Measurements from ENCODE around the gene GRM8.

GRM8 gene

DNA sequence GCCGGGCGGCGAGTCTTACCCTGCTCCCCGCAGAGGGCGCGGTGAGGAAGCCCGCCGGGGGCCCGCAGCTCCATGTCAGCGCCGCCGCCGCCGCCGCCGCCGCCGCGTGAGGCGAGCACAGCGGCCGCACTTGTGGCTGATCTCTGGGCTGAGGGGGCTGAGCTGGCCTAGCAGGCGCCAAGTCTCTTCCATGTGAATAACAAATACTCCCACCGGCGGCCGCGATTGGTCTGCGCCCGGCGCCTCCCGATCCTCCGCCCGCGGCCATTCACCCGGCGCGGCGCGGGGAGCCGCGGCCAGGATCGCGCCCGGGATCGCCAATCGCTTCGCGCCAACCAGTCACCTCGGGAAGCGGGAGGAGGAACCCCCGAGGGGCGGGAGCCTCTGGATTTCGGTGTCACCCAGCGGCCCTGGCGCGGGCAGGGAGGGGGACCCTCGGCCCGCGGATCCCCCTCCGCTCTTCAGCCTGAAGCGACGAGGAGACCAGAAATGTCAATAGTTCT is at the start of gene GRM8:
TSS of gene GRM8 (minus strand) at position 164 of the 503 bp plus-strand sequence.
- peak; percentile 87 for DNase-seq (ENCODE audit: low spot score)

DNA sequence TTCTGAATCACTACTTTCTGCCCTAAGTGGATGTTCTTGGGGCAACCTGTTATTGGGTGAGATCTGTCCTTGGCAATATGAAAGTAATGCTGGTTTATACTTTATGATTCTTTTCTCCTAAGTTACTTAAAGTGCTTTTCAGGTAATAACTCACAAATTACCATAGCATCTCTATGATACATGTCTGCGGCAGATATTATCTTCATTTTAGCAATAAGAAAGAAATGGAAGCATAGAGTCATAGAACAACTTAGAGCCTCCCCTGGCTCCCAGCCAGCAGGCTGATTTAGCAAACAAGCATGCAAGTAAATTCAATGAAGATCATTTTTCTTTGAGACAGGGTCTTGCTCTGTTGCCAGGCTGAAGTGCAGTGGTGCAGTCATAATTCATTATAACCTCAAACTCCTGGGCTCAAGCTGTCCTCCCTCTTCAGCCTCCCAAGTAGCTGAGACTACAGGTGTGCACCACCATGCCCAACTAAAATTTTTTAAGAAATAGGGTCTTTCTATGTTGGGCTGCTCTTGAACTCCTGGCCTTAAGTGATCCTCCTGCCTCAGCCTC is 38.1 kb upstream of the GRM8 start:
- no peak for DNase-seq (ENCODE audit: low spot score)

DNA sequence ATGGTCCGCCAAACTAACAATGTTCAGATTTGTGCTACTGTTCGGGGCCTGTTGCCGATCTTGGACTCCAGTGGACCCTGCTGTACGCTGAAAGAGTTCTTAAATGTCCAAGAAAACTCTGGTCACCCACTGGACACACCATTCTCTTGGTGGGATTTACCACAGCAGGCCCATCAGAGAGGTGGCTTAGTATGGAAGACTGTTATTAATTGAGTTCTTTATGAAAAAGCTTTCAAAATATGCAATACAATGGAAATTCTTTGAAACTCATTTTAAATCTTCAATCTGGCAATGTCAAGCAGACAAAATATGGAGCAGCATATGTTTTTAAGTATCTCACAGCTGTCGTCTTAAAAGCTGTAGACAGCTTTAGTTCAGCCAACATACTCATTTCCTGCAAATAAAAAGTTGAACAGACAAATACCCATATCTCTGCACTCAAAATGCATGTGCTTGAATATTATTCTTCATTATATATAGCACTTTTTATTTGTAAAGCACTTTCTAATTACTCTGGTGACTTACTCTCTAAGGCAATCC is 37.4 kb upstream of the GRM8 start:
- no peak for DNase-seq (ENCODE audit: low spot score)

DNA sequence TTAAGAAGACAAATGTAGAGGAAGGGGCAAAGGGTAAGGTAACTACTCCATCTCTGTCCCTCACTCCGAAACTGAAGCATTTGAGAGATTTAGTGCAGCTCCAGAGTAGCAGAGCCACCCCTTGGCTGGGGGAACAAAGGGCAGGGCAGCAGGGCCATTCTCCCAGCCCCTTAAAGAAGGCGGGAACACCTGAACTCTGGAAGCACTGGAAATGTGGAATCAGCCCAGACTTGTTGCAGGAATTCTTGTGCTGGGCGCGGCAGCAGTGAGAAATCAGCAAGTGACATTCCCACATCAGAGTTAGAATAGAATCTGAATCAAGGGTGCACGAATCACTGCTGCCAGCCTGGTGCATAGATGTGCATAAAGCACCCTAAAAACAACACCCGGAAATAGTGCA is 34.4 kb upstream of the GRM8 start:
- no peak for DNase-seq (ENCODE audit: low spot score)

DNA sequence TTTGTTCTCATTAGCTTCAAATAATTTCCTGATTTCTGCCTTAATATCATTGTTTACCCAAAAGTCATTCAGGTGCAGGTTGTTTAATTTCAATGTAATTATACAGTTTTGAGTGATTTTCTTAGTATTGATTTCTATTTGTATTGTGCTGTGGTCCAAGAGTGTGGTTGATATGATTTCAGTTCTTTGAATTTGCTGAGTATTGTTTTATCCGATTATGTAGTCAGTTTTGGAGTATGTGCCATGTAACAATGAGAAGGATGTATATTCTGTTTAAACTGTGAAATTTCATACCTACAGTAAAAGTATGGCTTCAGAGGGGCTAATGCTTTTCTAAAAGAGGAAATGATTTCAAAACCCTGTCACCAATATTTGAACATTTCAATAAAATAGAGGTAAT is 17.4 kb upstream of the GRM8 start:
- DNase-seq (ENCODE audit: low spot score), result no peak

DNA sequence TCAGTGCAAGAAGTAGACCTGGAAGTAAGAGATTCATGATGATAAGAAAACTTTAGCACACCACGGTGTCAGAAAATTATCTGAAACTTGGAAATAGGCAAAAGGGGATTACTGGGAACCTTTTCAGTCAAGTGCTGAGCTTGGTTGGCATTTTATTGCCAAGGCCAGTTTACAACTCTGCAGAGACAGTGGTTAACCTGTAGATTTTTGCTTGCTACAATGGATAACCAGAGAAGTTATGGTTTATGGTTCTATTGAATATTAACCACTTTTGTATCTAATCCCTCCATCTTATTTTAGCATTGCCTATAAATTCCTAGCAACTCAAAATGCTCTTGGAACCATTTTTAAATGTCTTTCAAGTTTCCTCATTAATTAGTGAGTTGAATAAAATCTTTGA is 13.3 kb upstream of the GRM8 start:
- no peak for DNase-seq (ENCODE audit: low spot score)

DNA sequence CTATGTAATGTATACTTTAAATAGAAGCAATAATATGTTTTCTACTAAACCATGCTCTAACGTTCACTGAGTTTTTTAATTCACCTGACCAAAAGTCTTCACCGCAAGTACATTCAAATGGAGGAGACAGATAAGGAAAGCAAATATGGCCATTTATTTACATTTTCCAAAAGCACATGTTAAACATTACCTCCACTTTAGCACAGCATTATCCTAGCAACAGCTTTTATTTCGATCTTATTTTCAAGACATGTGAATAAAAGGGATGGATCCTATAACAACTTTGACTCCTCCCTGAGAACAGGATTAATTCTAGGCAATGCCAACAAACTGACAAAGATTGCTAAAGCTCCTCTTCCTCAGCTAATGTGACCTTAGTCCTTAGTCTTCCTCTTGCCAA is 11.5 kb upstream of the GRM8 start:
- no peak for DNase-seq (ENCODE audit: low spot score)

DNA sequence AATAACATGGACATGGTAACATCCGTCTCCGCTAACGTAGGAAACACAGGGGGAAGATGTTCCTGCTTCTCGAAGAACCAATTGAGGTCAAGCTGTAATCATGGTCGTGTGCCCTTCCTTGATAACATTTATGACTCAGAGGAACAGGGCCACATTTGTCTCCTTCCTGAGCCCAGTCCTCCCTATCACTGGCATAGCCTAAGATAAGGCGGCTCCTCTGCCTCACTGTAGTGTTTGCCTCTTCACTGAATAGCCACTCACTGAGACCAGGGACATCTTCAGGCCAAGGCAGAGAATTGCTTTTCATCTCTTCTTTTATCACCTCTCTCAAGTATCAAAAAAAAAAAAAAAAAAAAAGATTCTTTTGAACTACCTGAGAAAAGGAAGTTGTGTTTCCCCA is 5.4 kb upstream of the GRM8 start:
- no peak for DNase-seq (ENCODE audit: low spot score)

DNA sequence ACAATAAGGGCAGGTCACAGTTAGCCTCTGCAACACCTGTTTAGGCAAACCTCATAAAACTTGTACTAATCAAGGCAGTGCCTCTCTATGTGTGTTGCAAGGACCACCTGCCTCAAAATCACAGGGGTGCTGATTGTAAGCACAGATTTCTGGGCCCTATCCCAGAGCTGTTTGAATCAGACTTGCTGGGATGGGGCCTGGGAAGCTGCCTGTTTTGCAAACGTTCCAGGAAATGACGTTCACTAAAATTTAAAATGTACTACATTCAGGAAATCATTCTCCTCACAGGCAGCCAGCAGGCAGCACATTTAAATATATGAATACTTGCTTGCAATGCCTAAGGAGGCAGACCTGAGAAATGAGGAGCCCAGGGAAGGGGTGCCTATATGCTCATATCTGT is 4.3 kb upstream of the GRM8 start:
- DNase-seq (ENCODE audit: low spot score), result no peak

DNA sequence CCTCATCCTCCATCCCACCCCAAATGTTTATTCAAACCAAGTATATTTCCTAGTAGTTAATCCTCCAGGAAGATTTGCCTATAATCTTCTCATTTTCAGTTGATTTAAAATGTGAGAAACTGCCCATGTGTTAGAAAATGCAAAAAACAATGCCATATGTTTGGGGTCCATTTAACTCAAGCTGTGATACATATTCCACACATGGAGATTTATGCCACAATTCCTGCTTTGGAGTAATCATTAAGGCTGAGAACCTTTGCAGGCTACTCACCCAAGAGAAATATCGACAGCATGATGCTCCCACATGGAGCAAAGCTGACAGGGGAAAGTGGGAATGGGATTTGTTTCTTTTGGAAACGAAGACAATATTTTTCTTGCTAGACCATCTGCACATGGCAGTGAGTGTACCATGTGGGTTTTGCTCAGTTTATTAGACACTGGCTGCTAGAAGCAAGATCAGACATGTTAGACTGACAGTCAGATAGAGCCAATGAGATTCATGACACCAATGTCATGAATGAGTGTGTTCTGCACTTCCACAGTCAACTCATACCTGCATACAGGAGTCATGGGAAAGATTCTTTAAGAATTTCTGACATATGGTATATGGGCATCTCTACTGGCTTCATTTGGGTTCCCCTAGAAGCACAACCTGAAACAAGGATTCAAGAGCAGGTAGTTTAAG is 3.4 kb upstream of the GRM8 start:
- no peak for DNase-seq (ENCODE audit: low spot score)

DNA sequence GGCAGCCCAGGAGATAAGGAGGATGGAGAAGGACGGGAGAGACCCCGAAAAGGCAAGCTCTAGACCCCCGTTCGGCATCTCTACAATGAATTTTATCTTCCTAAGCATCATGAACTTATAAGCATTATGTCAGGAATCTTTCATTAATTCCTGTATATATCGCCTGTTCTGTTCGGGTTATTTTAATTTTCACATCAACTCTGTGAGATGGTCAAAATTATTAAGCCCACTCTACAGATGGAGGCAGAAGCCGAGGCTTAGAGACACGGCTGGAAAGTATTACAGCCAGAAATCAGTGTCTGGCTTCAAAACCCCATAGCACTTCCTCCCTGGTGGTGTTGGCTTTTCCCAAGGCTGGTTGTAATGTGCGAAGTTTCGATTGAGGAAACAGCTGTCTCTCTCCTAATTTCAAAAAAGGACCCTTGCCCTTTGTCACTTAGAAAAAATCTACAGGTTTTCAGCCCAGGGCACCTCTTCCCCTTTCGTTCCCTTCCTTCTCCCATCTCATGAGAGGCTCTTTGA is 1.5 kb upstream of the GRM8 start:
- no peak for DNase-seq (ENCODE audit: low spot score)

DNA sequence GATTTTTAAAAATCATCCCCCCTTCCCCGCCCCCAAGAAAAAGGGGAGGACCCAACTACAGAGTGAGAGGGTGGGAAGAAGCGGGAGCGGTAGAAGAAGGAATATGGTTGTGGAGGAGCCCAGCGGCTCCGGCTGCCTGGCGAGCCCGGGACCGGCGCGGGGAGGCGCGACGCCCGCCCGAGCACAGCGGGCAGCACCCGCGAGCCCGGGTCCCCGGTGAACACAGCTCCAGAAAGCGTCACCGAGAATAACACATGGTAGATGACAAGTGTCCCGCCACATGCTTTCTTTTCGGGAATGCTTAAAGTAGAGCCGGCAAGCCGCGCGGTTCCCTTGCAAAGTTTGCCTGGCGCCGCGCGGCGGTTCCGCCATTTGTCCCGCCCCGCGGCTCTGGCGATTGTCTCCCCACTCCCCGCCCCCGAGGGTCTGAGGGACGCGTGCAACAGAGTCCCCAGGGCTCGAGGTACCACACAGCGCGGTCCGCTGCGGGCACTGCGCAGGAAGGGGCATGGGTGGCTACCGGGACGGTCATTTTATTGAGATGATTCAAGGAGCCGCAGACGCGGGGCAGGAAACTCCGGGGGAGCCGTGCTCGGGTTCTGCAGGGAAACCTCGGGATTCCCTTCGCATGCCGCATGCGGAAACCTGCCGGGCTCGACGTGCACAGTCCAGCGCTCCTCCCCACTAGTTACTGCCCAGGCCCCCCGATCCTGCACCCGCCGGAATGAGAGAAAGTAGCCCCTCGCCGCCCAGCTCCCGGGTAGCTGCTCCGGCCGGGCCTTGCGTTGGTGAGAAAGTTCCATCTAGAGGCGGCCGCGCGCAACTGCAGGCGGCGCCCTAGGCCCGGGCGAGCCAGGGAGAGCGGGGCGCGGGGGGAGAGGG is 781 bp upstream of the GRM8 start:
- peak; percentile 85 for DNase-seq (ENCODE audit: low spot score)

DNA sequence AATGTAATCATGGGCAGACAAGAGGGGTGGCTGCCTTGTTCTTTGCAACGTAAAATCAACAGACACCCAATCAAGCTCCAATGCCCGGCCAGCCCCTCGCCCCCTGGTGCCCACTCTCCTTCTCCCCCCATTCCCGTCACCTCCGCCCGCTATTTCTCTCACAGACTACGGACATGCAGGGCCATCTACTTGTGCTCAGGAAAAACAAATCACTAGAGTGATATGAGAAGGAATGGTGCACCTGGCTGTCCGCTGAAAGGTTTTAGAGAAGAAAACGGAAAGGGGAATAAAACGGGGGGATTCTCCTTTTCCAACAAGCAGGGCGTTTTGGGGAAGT is 396 bp downstream of the GRM8 start:
- DNase-seq (ENCODE audit: low spot score), result peak; percentile 8

DNA sequence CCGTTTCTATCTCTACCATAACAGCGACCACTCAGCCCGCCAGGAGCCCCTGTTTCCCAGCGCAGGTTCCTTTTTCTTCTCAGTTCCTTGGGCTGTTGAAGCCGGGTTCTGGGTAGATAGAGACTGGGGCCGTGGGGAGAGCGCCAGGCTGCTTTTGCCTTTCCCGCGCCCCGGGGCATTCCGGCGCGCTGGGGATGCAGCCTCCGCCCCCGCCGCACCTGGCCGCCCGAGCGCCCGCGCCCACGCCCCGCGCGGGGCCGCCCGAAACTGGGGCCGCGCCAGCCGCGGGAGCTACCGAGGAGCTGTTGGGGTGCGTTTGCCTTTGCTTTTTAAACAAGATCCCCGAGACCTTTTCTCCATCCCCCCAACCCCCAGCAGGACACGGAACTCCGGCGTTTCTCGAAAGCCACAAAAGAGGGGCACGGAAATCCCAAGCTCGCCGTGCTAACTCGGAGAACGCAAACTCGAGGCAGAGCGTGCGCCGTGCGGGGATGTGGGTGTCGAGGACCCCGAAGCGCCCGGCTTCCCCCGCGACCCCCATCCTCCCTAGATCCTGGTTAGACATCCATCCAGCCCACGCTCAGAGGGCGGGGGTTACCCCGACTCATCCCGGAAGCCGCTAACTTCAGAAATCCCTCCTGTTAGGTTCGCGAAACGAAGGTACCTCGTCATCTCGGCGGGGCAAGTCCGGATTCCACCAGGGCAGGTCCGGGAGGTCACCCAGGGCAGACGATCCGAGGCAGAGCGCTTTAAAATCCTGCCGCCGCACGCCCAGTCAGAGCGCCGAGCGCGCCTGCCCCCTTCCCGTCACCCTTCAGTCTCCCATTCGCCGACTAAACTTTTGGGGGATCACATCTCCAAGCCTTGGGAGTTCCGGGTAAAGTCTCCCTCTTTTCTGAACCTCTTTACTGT is 1.0 kb downstream of the GRM8 start:
- DNase-seq (ENCODE audit: low spot score), result peak; percentile 24

DNA sequence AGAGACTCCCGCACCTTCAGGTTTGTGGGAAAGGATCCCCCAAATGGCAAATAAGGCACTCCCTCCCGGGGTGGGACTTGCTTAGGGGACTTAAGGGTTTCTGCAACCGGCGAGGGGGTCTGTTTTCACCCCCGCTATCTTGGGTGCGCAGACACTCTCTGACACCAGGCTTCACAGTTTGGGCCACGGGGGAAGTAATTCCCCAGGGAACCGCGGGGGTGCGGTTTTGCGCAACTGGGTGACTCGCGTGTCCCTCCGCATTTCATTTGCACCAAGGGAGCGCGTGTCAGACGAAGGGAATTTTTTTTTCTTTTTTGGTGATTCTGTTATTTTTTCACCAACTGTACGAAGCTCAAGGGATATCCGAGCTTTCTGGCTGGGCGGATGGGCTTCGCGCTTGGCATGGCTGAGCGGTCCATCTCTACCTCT is 1.7 kb downstream of the GRM8 start:
- DNase-seq (ENCODE audit: low spot score), result no peak

DNA sequence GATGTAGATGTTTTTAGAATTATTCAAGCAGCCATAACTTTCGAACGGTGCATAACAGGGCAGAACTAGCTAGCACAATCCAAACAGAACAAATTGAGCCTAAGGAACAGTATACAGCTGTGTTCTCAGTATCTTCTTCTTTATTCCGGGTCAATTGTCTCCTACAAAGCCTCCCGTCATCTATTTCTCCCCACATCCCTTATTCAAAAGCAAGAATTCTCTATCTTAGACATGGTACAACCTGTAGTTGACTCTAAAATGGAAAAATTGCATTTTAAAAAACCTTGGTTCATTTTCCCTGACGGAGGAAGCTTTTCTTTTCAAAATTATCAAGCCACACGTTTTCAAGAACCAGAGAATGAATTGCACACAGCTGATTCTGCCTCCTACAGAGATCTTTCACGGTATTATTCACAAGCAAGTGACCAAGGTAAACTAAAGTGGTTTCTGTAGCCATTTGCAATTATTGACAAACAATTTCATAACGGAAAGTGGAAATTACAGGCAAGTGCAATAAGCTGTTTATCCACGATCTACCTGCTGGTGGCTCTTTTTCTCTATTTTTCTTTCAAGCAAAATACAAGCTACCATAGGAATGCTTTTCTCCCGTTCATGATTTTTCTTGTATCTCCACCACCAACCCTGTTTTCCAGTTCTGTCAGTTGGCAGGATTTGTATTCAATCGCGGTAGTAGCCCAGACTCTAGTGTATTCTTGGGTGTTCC is 2.3 kb downstream of the GRM8 start:
- DNase-seq (ENCODE audit: low spot score), result no peak

DNA sequence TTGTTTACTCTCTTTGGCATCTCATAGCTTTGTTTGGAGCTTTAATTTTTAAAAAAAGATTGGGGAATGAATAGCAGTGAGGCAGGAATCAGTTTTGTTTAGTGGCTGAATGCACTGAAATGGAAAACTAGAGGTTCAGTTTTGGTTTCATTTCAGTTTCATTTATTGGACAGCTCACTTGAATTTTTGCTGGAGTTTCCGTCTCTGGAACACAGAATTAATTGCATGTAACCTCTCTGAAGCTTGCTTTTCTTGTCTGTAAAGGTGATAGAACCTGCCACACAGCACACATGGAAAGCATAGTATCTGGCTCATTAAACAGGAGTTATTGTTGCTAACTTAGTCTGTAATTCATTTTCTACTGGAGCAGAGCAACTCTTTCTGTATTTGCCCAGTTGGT is 7.1 kb downstream of the GRM8 start:
- DNase-seq (ENCODE audit: low spot score), result no peak

DNA sequence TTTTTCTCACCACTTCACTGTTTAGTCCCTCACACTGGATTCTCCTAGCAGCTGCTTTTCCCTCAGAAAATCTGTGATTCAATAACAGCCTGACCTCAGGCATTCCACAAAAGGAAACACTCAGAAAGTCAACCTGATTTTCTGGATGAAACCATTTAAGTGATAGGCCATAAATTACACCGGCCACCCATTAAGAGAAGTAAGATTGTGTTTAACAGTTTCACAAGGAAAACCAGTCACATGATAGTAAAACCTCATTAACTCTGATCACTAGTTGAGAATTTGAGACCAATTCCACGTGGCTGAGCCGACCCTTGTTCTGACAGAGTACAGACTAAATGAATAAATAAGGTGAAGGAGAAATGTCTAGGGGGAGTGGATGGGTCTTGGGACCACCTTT is 7.7 kb downstream of the GRM8 start:
- DNase-seq (ENCODE audit: low spot score), result no peak

DNA sequence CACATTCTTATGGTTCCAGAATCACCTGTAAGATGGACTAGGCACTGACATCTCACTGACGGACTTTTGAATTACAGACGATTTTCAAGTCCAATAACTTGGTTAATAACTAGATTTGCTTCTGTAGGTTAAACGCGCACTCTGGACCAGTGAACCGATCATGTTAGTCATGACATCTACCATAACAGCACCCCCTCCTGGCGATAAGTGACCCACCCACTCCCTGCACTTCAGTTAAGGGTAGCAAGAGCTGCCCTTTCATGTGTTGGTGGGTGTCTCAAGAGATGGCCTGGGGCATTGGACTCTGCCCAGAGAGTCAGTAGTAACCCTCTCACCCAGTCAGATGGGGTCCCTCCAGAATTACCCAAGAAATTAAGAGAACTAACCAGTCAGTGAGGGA is 12.9 kb downstream of the GRM8 start:
- DNase-seq (ENCODE audit: low spot score), result peak; percentile 29

DNA sequence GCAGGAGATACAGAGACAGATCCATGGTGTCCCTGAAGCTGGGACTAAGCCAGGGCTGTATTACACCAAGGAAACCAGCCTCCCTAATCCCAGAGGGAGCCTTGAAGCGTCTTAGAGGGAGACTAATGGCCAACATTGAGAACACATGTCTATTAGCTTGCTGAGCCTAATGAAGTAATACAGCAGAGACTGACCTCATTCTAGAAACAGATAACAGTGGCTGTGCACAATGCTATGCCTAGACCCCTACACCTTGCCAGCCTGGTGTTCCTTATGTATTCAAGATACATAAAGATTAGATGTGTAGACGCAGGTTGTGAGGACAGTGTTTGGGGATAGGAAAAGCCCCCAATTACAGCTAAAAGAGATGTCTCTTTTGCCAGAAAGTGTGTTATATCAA is 19.1 kb downstream of the GRM8 start:
- no peak for DNase-seq (ENCODE audit: low spot score)

DNA sequence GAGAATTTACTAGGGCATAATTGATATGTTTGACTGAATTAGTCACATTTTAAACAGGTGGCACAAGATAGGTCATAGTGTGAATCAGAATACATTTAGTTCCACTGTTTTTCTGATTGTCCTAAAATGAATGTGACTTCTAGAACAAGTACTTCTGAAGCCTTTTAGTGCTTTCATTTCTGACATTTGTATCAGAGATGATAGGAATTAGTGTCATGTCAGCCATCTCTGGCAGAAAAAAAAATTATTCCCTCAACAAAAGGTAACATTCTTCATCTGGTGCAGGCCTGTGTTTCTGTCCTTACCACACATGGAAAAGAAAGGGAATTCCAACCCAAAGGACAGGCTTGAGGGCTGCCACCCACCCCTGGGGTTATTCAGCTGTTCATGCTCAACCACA is 21.3 kb downstream of the GRM8 start:
- no peak for DNase-seq (ENCODE audit: low spot score)
